Ecto neural progenitor cell (in vitro differentiated cells): ENCODE measurements around the gene NETO2.
"Not testable (repeated sequence)": the region's sequence is repeated elsewhere in the genome, so short reads cannot be mapped to it uniquely, and the experiment has no call there.

ENCODE experiments used
- DNase-seq: peaks from one replicate; pipeline ENCODE4 v3.0.0-alpha.2; 2018; ENCODE audit warnings: low spot score

The NETO2 gene

DNA sequence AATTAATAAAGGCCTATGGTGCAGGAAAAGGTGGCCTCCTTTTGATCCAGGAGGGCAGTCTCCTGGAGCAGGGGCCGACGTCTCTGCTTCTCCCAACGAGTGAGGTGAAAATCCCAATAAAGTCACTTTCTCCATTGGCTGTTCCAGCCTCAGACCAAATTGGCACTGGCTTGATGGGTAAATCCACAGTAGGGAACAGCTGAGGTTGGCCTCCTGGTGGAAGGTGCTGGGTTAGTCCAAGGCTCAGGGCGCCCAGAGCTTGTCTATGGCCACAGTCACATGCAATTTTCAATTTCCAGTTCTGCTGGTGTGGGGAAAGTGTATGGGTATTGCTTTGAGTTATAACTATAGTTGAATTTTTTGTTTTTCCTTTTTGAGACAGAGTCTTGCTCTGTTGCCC lies 79.0 kb downstream of the NETO2 start:
- no peak for DNase-seq

DNA sequence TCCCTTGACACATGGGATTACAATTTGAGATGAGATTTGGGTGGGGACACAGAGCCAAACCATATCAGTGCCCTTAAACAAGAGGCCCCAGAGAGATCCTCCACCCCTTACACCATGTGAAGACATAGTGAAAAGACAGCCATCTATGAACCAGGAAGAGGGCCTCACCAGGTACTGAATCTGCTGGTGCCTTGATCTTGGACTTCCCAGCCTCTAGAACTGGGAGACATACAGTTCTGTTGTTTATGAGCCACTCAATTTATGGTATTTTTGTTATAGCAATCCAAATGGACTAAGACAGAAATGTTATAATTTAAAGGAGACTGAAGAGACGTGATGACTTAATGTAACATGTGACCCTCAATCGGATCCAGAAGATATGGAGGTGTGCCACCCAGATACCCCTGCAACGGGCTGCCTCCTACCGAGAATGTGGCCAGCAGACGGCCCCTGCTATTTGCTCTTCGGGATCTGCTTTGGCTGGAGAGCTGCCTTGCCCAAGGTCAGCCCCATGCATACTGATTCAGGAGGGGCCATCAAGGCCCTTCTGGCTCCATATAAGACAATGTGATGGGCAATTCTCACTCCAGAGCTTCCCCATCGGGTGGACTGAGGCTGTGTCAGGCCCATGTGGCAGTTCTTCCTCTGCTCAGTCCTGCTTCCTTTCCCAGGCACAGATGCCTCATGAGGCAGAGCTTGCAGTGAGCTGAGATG lies 80.6 kb downstream of the NETO2 start:
- peak; percentile 14 for DNase-seq

DNA sequence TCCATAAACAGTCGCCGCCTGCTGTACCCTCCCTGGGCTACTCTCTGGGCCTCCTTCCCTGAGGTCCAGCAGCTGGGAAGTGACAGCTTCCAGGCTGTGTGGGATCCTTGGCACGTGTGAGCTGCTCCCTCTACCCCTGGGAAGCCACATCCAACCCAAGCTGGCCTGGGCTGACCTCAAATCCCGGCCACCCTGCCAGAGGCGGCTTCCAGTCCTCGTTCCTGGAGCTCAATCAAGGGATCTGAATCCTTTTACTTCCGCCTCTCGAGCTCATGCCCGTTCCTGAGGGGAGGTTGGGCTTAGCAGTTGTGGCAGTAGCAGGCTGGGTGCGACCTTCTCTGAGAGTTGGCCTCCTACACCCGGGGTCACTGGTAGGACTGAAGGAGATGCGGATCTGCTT lies 82.5 kb downstream of the NETO2 start:
- DNase-seq: peak; percentile 47

DNA sequence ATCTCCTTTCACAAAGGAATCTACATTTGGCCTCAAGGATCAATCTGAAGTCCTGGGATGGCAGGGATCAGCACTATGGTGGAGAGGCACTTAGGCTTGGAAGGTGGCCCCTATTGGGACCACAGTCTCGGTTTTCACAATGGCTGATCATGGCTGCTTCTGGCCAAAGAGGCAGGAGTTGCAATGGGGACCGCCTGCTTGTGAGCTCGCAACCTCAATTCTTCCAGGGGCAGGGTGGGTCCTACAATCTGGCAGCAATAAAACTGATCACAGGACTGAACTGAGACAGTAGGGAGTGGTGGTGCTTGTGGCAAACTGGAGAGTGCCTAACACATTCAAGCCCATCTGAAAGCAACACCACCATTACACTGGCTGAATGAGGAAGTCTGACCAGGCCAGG lies 83.1 kb downstream of the NETO2 start:
- DNase-seq: peak; percentile 11

DNA sequence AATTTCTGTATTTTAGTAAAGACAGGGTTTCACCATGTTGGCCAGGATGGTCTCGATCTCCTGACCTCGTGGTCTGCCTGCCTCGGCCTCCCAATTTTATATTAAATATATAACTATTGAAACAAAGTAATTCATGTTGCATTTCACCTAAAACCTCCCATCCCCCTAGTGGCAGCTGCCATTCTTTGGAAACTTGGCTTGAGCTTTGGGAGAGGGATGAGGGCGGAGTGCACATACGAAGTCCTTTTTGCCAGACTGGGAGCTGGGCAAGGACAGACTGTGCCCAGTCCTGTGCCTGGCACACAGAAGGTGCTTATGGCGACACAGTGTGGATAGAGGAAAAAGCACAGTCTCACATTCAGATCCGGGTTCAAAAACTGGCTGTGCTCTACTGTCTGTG lies 83.8 kb downstream of the NETO2 start:
- peak; percentile 29 for DNase-seq

DNA sequence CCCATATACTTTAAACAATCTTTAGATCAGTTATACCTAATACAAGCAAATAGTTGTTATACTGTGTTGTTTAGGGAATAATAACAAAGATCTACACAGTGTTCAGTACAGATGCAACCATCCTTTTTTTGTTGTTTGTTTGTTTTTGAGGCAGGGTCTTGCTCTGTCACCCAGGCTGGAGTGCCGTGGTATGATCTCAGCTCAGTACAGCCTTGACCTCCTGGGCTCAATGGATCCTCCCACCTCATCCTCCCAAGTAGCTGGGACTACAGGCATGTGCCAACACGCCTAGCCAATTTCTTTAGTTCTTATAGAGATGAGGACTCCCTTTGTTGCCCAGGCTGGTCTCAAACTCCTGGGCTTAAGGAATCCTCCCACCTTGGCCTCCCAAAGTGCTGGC lies 84.6 kb downstream of the NETO2 start:
- peak; percentile 15 for DNase-seq

DNA sequence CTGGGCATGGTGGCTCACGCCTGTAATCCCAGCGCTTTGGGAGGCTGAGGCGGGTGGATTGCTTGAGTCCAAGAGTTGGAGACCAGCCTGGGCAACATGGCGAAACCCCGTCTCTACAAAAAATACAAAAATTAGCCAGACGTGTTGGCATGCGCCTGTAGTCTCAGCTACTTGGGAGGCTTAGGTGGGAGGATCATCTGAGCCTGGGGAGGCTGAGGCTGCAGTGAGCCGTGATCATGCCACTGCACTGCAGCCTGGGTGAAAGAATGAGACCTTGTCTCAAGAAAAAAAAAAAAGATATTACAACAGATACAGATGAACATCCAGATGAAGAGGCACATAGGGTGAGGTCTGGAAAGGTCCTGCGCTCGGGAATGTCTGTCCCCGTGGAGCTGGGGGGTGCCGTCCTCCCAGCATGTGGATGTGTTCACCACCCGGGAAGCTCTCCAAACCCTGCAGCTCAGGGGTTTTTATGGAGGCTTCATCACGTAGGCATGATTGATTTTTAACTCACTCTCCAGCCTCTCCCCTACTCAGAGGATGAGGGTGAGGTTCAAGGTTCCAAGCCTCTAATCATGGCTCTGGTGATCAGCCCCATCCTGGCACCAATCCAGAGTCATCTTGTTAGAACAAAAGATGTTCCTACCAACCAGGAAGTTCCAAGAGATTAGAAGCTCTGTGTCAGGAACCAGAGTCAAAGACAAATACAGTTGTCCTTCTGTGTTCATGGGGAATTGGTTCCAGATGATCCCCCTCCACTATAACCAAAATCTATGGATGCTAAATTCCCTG lies 85.3 kb downstream of the NETO2 start:
- no peak for DNase-seq

DNA sequence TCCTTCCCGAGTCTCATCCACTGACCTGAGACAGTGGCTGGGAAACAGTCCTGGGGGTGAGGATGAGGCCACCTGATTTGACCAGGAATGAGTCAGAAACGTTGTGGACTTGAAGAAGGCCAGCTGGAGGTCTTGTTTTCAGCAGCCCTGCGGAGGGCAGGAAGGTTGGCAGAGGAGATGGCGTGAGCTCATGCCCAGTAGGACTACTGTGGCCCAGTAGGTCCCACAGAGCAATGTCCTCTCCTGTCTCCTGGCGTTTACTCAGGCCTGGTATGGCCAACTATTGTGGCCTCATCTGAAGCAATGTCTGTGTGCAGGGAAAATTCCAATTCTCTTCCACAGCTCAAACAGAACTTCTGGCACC lies 86.1 kb downstream of the NETO2 start:
- DNase-seq: no peak

DNA sequence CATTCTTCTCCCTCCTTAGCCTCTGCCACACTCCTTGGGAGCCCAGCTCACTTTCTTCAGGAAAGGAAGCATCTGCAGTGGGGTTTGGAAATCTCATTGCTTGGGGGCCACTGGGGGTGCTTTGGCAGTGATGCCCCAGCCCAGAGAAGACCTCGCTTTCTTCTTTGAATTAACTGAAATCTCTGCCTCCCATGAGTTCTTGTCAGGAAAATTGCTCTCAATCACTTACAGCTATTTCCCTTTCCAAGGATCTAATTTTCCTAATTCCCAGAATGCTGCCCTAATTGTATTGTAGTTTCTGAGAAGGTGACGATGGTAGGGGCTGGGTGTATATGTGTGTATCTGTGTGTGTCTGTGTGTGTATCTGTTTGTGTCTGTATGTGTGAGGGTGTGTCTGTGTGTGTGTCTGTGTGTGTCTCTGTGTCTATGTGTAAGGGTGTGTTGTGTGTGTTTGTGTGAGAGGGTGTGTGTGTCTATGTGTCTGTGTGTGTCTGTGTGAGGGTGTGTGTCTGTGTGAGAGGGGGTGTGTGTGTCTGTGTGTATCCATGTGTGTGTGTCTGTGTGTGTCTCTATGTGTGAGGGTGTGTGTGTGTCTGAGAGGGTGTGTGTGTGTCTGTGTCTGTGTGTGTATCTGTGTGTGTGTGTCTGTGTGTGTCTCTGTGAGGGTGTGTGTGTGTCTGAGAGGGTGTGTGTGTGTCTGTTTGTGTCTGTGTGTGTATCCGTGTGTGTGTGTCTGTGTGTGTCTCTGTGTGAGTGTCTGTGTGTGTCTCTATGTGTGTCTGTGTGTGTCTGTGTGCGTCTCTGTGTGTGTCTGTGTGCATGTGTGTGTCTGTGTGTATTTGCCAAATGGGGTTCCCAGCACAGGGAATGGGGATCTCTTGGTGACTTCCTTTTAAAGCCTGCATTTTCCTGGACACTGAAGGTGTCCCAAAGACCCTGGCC lies 86.8 kb downstream of the NETO2 start:
- DNase-seq: no peak

DNA sequence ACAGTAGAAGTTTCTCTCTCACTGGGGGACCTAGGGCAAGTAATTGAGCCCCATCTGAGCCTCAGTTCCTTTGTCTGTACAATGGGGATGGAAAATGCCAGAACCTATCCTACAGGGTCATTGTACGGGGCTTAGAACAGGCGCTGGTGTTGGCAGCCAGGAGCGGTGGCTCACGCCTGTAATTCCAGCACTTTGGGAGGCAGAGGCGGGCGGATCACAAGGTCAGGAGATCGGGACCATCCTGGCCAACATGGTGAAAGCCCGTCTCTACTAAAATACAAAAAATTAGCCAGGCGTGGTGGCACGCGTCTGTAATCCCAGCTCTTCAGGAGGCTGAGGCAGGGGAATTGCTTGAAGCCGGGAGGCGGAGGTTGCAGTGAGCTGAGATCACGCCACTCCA lies 87.7 kb downstream of the NETO2 start:
- not testable (repeated sequence) for DNase-seq

DNA sequence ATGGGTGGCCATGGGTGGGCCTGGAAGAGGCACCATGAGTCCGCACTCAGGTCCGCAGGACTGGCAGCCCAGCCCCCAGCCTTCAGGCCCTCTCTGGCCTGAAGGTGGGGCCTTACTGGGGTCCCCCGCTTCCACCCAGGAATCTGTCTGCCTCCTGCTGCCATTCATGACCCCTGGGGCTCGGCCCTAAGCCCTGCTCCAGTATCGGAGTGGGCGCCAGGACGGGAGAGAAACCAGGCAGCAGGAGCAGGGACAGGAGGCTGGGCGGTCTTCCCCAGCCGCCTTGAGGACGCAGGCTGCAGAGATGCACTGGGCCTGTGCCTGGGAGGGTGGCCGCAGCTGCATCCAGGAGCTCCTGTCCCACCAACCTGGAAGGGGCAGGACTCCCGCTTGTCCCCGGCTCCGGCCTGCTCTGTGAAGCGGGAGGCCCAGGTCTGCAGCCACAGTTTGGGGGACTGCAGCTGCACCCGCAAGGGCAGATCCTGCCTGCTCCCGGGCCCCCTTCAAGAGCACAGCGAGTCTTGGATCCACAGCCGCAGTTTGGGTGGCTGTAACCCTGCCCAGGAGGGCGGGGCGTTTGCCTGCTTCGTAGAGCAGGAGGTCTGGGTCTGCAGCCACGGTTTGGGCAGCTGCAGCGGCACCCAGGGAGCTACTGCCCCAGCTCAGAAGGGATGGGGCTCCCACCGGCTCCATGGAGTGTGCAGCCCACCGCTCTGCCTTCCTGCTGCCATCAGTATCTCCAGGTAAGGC lies 88.4 kb downstream of the NETO2 start:
- DNase-seq: no peak

DNA sequence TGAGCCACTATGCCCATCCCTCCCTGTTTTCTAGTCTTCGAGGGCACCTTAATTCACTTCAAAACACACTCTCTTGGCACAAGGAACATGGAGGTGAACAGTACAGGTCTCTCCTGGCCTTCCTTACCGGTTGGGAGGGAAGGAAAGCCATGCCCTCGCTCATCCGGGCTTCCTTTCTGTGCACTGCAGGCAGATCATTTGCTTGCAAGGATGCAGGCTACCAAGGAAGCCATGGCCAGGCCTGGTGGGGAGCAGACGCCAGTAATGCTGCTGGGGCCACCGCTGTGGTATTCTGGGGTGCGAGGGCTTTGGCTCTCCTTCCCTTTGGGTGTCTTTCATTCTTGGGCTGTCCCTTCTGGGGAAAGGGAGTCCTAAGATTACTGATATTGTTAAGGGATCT lies 89.4 kb downstream of the NETO2 start:
- DNase-seq: no peak

DNA sequence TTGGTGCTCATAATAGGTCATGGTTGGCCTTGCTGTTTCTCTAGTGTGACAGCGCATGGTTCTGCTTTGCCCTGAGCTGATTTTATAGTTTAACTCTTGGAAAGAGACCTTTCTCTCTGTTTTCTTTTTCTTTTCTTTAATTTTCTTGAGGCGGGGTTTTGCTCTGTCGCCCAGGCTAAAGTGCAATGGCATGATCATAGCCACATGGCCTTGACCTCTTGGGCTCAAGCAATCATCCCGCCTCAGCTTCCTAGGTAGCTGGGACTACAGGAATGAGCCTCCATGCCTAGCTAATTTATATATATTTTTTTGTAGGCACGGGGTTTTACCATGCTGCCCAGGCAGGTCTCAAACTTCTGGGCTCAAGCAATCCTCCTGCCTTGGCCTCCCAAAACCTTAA lies 89.8 kb downstream of the NETO2 start:
- DNase-seq: no peak

DNA sequence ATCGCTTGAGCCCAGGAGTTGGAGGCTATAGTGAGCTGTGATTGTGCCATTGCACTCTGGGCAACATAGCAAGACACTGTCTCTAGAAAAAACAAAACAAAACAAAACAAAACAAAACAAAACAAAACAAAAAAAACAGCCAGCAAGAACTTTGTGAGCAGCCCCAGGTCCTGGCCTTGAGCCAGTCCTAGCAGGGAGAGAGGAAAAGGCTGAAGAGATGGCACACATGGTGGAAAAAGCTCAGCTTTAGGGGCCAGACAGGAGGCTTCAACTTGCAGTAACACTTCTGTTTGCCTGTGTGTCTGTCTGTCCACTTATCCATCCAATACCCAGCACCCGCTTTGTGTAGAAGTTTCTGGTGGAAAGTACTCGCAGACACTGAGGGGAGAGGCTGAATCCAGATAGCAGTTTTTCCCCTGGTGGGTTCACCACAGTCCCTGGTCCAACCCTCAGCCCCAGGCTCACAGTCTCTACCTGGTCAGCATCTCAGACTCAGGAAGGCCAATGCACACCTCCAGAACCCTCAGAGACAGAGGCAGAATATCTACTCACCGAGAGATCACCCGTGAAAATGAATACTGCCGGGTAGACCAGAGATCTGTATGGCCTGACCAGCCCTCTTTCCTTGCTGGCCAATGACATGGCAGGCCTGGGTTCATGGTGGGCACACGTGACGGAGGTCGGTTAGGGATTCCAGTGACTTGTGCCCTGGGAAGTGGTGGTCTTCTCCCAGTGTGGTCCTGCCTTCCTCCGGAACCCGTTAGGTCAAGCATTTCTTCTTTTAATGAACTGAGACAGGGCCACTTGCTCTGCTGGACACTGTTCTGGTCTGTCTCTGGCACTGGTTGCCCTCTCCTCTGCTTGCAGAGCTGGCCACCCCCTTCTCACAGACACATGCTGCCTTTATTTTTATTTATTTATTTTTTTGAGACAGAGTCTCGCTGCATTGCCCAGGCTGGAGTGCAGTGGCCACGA lies 90.8 kb downstream of the NETO2 start:
- no peak for DNase-seq

DNA sequence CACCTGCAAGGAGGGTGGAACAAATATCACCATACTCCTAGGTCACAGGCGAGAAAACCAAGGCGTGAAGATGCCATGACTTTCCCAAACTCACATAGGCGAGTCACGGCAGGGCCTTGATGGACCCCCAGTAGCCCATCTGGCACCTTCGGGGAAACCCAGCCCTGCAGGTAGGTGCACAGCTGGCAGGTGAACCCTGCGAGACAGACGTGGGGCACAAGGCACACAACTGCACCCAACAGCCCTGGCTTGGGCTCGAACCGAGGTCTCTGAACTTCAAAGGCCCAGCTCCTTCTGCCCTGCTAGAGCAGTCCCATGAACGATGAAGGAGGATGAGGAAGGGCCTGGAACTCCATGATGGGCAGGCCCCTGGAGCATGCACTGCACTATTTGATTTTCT lies 92.7 kb downstream of the NETO2 start:
- no peak for DNase-seq

DNA sequence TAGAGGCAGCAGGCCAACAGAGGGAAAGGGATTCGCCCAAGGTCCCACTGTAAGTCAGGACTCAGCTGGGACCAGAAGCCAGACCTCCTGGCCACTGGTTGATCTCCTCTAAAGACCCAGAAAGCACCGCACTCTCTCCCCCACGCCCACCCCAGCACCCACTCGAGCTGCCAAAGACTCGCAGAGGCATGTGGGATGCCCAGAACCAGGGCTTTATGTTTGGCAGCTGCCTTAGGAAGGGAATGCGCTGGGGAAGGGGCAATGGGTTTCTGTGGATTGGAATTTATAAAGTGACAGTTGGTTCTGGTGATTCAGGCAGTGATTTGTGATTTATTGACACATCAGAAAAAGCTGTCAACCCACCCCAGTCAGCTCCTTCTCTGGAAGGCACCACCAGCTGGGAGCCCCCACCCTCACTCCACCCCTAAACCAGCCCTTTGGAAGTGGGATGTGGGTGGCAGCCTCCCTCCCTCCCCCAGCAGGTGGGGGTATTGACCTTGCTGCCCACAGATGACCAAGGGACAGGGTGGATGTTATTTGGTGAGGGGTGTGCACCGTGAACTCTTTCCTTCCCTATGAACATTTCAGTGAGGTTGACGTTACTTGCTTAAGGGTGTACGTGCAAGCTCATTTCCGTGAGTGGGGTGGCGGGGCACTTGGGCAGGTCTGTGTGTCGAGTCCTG lies 93.7 kb downstream of the NETO2 start:
- DNase-seq: no peak

DNA sequence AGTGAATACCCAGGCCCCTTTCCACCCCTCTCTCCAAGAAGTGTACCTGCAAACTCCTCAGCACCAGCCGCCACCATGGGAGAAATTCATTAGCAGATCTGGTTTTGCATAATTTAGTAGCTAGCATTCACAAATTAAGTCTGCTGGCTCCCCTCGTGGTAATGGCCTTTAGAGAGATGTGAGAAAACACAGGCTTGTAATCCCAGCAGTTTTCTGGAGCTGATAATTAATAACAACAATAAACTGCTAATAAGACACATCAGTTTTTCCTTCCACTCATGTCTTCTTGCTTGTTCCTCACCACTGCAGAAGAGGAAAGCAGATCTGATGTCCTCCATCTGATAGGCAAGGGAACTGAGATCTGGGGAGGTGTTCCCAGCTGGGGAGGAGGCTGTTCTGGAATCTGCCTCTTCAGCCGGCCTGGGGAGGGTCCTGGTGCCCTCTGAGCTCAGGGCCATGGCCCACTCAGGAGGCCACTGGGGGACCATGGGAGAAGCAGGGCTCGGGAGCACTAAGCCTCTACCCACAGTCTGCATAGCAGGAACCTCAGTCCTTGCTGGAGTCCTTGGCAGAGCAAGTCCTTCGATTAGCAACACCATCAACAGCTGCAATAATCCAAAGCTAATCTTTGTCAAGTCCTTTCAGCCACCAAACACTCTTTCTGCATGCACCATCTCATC lies 96.1 kb downstream of the NETO2 start:
- DNase-seq: no peak

DNA sequence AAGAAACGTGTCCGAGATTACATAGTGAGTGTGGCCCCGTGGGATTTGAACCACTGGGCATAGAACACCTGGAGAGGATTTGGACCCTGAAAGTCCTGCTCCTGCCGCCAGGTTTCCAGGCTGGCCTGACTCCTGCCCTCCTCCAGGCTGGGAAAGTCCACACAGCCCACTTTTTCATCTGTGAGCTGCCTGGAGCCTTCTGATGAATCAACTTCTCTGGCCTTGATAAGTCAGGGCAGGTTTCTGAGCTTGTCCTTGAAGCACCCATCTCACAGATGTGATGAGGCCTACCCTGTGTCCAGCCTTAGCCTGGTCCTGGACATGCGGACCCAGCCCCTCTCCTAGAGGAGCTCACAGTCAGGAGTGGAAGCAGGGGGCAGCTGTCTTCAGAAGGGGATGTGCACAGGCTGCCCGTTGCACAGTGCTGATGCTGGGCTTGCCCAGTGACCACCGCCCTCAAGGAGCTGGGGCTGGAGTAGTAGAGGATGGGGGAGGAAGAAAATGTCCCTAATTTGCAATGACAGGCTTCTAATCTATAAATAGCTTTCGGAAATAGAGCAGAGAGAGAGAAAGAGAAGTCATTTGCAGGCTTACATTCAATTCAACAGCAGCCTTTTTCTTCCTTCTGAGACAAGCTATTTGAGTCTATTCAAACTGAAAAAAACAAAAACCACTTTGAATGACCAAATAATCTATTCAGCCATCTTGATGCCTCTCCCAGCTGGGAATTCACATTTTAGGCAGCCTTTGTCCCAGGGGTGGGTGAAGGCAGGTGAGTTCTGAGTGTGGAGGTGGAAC lies 96.8 kb downstream of the NETO2 start:
- DNase-seq: no peak

DNA sequence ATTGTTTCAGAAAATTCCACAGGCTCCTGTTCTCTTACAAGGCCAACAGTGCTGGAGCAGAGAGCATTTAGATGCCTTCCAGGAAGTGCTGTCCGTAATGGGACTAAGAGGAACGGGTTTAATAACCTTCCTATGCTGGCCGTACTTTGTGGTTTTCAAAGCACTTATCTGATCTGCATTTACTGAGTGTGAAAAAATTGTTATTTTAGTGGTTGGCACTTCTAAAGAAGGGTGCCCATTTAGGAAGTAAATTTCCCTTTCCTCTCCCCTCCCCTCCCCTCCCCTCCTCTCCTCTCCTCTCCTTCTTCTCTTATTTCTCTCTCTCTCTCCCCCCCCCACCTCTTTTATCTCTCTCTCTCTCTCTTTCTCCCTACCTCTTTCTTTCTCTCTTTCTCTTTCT lies 98.3 kb downstream of the NETO2 start:
- no peak for DNase-seq
